Hepatocyte (in vitro differentiated cells): ENCODE data around the gene NECAB3. TPM values are rescaled to one million over a fixed set of nuclear protein-coding genes. Genes with fewer than 3 reads are reported as not detected.

Source experiments
- DNase-seq: peaks from one replicate; pipeline ENCODE4 v3.0.0-alpha.2; 2016; ENCODE audit warnings: low spot score
- H2AFZ ChIP-seq: fragments of 200-600 bp; sonication (generic); 2 replicates; pipeline ENCODE4 v1.6.0; 2016; ENCODE audit warnings: antibody characterized with exemption, mild to moderate bottlenecking
- H3K27ac ChIP-seq: fragments of 200-600 bp; sonication (generic); 2 replicates; pipeline ENCODE4 v1.5.1; 2016; ENCODE audit warnings: mild to moderate bottlenecking
- H3K27me3 ChIP-seq: fragments of 200-600 bp; sonication (generic); 2 replicates; pipeline ENCODE4 v1.6.1; 2016
- H3K36me3 ChIP-seq: fragments of 200-600 bp; sonication (generic); replicated peaks from 2 replicates; pipeline ENCODE4 v1.5.1; 2016; ENCODE audit warnings: low read depth; ENCODE audit not compliant: insufficient read depth
- H3K4me1 ChIP-seq: fragments of 200-600 bp; sonication (generic); 2 replicates; pipeline ENCODE4 v1.5.1; 2016; ENCODE audit warnings: mild to moderate bottlenecking, moderate library complexity; ENCODE audit not compliant: insufficient read depth
- H3K4me2 ChIP-seq: fragments of 200-600 bp; sonication (generic); 2 replicates; pipeline ENCODE4 v1.6.0; 2016
- H3K4me3 ChIP-seq: fragments of 200-600 bp; sonication (generic); 2 replicates; pipeline ENCODE4 v1.5.1; 2016; ENCODE audit warnings: mild to moderate bottlenecking
- H3K79me2 ChIP-seq: fragments of 200-600 bp; sonication (generic); 2 replicates; pipeline ENCODE4 v1.6.0; 2017; ENCODE audit warnings: mild to moderate bottlenecking
- H3K9me2 ChIP-seq: fragments of 200-600 bp; sonication (generic); replicated peaks from 2 replicates; pipeline ENCODE4 v1.6.0; 2017; ENCODE audit warnings: mild to moderate bottlenecking; ENCODE audit not compliant: insufficient read depth
- H3K9me3 ChIP-seq: fragments of 200-600 bp; sonication (generic); 2 replicates; pipeline ENCODE4 v1.5.1; 2016; ENCODE audit warnings: low read depth, mild to moderate bottlenecking
- H4K20me1 ChIP-seq: fragments of 200-600 bp; sonication (generic); 2 replicates; pipeline ENCODE4 v1.6.0; 2016; ENCODE audit warnings: mild to moderate bottlenecking; ENCODE audit not compliant: insufficient read depth, poor library complexity, severe bottlenecking
- EZH2 ChIP-seq: fragments of 200-600 bp; sonication (generic); IDR thresholded peaks from 2 replicates; pipeline ENCODE4 v1.6.1; 2016; ENCODE audit warnings: antibody characterized with exemption, mild to moderate bottlenecking, borderline replicate concordance
- EZH2phosphoT487 ChIP-seq: fragments of 200-600 bp; sonication (generic); IDR thresholded peaks from one replicate; pipeline ENCODE4 v1.6.1; 2018; ENCODE audit warnings: antibody characterized with exemption, mild to moderate bottlenecking, low read depth, moderate library complexity; ENCODE audit not compliant: unreplicated experiment, severe bottlenecking
- WGBS: methylation state at CpG from one replicate; pipeline ENCODE4 v1.1.6; 2016; ENCODE audit warnings: low lambda C conversion rate; ENCODE audit errors: missing lambda C conversion rate; 5-methylcytosine and 5-hydroxymethylcytosine counted together
- polyA plus RNA-seq: library from polyadenylated mRNA; unstranded; fragments of >200 nt; fragmentation: Nextera tagmentation; extraction: Ambion mirVana; gene quantifications from 2 replicates; pipeline ENCODE4 v1.2.1, GENCODE V29; 2016
- total RNA-seq: library from RNA; depleted of rRNA; stranded (reverse); fragments of >200 nt; gene quantifications from 2 replicates; pipeline ENCODE4 v1.2.3, GENCODE V29; 2014
- TF ChIP-seq, protein P1 (sequence below): fragments of 200-600 bp; sonication (generic); IDR thresholded peaks from 2 replicates; pipeline ENCODE4 v1.5.1; 2016; ENCODE audit warnings: antibody characterized with exemption, mild to moderate bottlenecking; ENCODE audit not compliant: poor library complexity

Gene NECAB3
- total and polyA plus RNA-seq, 2 experiments from 2014 or later, result 50.6 to 55.4 TPM

DNA sequence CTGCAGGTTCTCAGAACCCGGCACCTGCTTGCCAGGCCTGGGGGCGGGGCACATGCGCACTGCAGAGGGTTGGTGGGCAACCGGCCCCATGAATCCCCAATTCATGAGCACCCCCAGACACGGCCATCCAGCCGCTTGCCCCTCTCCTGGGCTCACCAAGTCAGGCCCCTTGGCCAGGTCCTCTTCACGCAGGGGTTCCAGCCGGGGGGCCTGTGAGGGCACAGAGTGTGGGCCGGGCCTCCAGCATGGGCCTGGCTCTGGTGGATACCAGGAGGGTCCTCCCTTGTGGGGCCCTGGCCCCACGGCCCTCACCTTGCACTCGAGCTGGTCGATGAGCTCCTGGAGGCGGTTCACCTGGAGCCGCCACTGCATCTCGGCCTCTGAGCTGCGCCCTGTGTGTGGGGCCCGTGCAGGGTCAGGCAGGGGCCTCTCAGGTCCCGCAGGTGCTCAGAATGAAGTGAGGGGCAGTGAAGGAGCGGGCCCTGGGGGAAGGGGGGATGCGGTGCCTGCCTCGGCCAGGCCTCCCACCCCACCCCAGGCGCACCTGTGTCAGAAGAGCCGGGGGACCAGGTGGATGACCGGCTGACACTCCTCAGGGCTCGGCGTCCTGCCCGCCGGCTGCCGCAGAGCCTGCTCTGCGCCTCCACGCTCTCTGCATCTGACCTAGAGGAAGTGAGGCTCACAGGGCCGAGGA lies 14.7 kb downstream of the NECAB3 start:
- no peak overlapping the region for H2AFZ ChIP-seq
- no peak overlapping the region for H3K4me2 ChIP-seq
- H3K9me3 ChIP-seq, result no peaks in the 10 kb centered on the region
- no peaks in the 10 kb centered on the region for H4K20me1 ChIP-seq
- 98% methylated on average over 32 of the region's 32 CpGs for WGBS
- H3K36me3 ChIP-seq, result no peaks in the 10 kb centered on the region
- H3K9me2 ChIP-seq, result no peaks in the 10 kb centered on the region
- H3K4me1 ChIP-seq, result peaks cover 22% of the 10 kb centered on the region
- TF ChIP-seq EZH2, result no peak
- no peak for TF ChIP-seq EZH2phosphoT487
- no peak overlapping the region for H3K27ac ChIP-seq
- no peak for DNase-seq
- no peak overlapping the region for H3K4me3 ChIP-seq
- H3K79me2 ChIP-seq, result peaks cover 10% of the 10 kb centered on the region
- H3K27me3 ChIP-seq, result no peaks in the 10 kb centered on the region

DNA sequence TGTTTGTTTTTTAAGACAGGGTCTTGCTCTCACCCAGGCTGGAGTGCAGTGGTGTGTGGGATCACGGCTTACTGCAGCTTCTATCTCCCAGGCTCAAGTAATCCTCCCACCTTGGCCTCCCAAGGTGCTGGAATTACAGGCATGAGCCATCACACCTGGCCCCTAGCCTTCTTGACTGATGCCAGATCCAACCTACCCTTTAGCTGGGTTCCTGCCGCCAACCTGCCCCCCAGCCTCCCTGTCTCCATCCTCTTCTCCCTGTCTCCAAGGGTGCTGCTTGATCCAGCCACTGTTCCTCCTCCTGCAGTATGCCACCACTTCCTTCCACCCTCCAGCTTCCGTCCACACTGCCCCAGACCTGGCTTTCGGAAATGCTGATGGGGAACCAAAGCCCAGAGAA lies 15.3 kb downstream of the NECAB3 start:
- Histone ChIP-seq H3K27me3 (no peaks in the 10 kb centered on the region), H4K20me1 (no peaks in the 10 kb centered on the region), H3K4me1 (peaks cover 22% of the 10 kb centered on the region), H3K4me3 (no peak overlapping the region), H3K4me2 (no peak overlapping the region), H3K79me2 (peaks cover 10% of the 10 kb centered on the region), H3K9me3 (no peaks in the 10 kb centered on the region), H3K36me3 (no peaks in the 10 kb centered on the region), H3K27ac (no peak overlapping the region), H3K9me2 (no peaks in the 10 kb centered on the region), H2AFZ (no peak overlapping the region)
- TF ChIP-seq, protein P1, sequence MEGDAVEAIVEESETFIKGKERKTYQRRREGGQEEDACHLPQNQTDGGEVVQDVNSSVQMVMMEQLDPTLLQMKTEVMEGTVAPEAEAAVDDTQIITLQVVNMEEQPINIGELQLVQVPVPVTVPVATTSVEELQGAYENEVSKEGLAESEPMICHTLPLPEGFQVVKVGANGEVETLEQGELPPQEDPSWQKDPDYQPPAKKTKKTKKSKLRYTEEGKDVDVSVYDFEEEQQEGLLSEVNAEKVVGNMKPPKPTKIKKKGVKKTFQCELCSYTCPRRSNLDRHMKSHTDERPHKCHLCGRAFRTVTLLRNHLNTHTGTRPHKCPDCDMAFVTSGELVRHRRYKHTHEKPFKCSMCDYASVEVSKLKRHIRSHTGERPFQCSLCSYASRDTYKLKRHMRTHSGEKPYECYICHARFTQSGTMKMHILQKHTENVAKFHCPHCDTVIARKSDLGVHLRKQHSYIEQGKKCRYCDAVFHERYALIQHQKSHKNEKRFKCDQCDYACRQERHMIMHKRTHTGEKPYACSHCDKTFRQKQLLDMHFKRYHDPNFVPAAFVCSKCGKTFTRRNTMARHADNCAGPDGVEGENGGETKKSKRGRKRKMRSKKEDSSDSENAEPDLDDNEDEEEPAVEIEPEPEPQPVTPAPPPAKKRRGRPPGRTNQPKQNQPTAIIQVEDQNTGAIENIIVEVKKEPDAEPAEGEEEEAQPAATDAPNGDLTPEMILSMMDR, result no peak
- TF ChIP-seq EZH2, result no peak
- no peak for TF ChIP-seq EZH2phosphoT487
- no peak for DNase-seq
- 89% methylated on average over 4 of the region's 4 CpGs for WGBS

DNA sequence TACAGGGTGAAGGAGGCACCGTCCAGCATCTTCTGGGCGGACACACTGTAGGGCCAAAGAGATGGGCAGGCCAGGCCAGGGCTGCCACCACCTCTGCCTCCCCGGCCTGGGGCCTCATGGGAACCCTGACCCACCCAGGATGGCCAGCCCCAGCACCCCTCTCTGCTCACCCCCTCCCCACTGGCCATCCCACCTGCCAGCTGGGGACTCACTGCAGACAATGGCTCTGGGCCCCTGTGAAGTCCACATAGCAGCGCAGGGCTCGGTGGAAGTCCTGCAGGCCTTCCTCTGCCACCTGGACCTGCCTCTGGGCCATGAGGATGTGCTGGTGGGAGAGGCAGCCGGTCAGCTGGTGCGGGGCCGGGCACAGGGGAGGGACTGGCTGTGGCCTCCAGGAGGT lies 15.7 kb downstream of the NECAB3 start:
- Histone ChIP-seq H3K9me2 (no peaks in the 10 kb centered on the region), H3K4me3 (no peak overlapping the region), H3K4me2 (no peak overlapping the region), H2AFZ (no peak overlapping the region), H3K4me1 (peaks cover 24% of the 10 kb centered on the region), H3K27me3 (no peaks in the 10 kb centered on the region), H3K36me3 (no peaks in the 10 kb centered on the region), H3K27ac (no peak overlapping the region), H3K79me2 (peaks cover 10% of the 10 kb centered on the region), H3K9me3 (no peaks in the 10 kb centered on the region), H4K20me1 (no peaks in the 10 kb centered on the region)
- 93% methylated on average over 7 of the region's 8 CpGs for WGBS
- DNase-seq, result no peak
- TF ChIP-seq EZH2phosphoT487, result no peak
- TF ChIP-seq, protein P1, result no peak
- TF ChIP-seq EZH2, result no peak

DNA sequence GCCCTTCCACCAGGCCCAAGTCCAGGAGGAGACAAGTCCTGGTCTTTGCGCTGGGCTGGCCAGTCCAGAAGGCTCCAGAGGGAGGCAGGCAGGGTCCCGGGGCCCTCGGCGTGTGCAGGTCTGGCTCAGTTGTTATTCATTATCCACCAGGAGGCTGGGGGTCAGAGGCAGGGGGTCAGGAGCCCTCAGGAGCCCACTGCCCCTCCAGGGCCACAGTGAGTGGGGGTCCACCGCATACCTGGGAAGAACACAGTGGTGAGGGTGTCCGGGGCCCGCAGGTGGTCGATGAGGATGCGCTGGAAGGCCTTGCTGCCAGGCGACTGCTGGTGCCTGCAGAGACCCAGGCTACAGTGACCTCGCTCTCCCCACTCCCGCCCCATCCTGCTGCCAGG lies 16.5 kb downstream of the NECAB3 start:
- no peaks in the 10 kb centered on the region for H3K36me3 ChIP-seq
- WGBS, result 92% methylated on average over 12 of the region's 12 CpGs
- DNase-seq, result no peak
- peaks cover 10% of the 10 kb centered on the region for H3K79me2 ChIP-seq
- H3K9me3 ChIP-seq, result no peaks in the 10 kb centered on the region
- no peak overlapping the region for H3K4me3 ChIP-seq
- no peaks in the 10 kb centered on the region for H3K9me2 ChIP-seq
- no peak for TF ChIP-seq EZH2
- no peak for TF ChIP-seq EZH2phosphoT487
- no peak overlapping the region for H3K4me2 ChIP-seq
- no peaks in the 10 kb centered on the region for H3K27me3 ChIP-seq
- no peak overlapping the region for H3K27ac ChIP-seq
- H3K4me1 ChIP-seq, result peaks cover 27% of the 10 kb centered on the region
- H2AFZ ChIP-seq, result no peak overlapping the region
- no peaks in the 10 kb centered on the region for H4K20me1 ChIP-seq
